GM19452 (cell line): ENCODE results near the gene CCNO.

Source experiments
- ATAC-seq: cut with Tn5 transposase; IDR thresholded peaks from one replicate; pipeline ENCODE4 v1.9.1; 2021; ENCODE audit not compliant: unreplicated experiment

Gene CCNO, protein sequence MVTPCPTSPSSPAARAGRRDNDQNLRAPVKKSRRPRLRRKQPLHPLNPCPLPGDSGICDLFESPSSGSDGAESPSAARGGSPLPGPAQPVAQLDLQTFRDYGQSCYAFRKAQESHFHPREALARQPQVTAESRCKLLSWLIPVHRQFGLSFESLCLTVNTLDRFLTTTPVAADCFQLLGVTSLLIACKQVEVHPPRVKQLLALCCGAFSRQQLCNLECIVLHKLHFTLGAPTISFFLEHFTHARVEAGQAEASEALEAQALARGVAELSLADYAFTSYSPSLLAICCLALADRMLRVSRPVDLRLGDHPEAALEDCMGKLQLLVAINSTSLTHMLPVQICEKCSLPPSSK

DNA sequence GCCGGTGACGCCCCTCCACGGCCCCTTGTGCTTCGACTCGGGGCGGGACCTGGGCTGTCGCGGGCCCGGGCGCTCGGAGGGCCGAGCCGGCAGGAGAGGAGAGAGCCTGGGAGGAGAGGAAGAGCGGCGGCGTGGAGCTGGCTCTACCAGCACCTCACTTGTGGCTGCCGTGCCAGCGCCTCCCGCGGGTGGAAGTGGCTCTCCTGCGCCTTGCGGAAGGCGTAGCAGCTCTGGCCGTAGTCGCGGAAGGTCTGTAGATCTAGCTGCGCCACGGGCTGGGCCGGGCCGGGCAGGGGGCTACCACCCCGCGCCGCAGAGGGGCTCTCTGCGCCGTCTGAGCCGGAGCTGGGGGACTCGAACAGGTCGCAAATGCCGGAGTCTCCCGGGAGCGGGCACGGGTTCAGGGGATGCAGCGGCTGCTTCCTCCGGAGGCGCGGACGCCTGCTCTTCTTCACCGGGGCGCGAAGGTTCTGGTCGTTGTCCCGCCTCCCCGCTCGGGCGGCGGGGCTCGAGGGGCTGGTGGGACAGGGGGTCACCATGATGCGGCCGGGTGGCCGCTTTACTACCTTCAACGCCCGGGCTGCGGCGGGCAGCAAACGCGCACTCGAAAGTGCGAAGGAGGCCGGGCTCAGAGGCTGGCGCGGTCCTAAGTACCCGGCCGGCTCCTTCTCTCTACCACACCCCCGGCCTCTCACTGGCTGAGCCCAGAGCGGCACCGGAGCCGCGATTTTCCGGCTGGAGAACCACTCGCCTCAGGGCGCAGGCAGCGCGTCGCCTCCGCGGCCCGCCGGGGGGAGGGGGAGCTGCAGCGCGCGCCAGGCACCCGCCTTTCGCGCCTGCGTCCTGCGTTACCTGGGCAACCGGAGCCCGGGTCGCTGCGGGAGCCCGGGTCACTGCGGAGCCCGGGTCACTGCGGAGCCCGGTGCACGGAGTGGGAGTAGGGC is at the start of gene CCNO:
TSS of gene CCNO (minus strand) at position 624 of the 944 bp plus-strand sequence. CDS start at position 539, 85 bp downstream.
- no peak for ATAC-seq

DNA sequence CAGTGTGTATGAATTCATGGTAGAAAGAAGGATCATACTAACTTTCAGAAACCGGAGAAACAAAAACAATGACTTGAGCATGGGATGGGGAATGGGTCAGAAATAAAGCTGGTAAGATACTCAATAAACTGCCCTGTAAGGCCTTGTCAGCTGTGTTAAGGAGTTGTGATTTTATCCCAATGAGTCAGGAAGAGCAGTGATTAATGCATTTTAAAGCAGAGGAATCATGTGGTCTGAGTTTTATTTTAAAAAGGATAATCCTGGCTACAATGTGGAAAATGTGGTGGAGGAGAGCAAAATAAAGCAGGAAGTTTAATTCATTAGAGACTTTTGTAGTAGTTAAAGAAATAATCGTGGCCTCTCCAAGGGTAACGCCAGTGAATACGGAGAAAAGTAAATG is 45.4 kb upstream of the CCNO start:
- no peak for ATAC-seq

DNA sequence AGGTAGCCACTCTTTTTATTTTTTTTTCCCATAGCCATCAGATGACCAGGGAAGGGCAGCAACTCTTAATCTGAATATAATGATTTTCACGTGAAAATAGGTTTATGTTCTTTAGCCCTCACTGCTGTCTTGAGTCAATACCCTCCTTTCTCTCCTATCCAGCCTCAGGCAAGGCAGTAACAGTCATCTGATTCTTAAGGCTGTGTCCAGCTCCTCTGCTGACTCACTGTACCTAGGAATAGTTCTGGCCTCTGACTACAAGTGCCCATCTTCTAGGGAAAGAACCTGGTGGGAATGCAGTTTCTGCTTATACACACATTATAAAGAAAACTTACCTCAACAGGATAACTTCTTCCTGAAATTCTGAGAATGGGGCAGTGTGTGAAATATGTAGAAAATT is 43.4 kb upstream of the CCNO start:
- no peak for ATAC-seq

DNA sequence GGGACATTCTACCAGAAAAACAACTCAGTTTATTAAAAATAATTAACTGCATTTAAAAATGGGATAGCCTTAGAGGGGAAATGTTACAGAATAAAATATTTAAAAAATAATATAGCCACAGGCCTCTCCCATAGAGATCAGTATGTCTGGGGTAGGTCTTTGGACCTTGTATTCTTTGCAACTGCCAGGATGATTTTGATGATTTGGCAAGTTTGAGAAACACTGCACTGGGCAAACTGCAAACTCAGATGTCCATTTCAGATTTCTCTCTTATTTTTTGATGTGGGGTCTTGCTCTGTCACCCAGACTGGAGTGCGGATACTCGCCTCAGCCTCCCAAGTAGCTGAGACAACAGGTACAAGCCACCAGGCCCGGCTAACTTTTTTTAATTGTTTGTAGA is 24.9 kb upstream of the CCNO start:
- no peak for ATAC-seq

DNA sequence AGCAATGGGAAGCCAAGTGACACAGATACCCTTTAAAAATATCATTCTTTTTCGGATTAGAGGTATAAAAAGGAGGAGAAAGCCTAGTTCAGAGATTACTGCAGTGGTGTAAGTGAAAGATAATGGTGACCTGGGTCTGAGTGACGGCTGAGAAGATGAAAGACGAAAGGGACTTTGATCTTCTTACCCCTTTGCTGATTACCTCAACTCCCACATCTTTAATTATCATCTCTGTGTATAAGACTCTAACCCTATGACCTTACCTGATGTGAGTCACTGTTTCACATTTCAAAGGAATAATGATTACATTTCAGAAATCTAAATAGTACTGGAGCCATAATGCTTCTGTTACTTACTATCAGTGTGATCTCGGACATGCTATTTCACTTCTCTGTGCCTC is 21.4 kb upstream of the CCNO start:
- ATAC-seq, result no peak

DNA sequence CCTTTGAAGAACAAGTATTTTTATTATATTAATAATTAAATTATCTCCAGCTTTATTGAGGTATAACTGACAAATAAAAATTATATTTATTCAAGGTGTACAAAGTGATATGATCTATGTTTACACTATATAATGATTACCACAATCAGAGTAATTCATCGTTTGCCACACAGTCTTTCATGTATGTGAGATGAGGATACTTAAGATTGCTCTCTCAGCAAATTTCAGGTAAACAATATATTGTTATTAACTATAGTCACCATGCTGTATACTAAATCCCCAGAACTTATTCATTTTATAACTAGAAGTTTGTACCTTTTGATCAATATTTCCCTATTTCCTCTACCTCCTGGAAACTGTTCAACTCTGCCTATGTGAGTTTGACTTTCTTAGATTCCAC is 16.7 kb upstream of the CCNO start:
- ATAC-seq, result no peak

DNA sequence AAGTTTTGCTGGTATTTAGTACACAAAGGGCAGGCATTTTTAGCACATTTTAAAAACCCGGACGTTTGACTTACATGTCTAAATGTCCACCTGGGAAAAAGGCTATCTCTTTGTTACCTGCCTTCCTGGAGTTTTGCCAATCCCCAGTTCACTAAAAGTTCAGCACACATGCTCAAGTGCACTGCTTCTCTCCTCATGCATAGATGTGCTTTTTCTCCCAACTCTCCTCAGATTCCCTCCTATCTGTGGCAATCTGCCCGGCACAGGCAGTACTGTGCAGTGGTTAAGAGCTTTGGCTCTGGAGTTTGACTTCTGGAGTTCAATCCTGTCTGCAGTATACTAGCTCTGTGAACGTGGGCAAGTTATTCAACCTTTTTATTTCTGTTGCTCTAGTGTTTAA is 8.3 kb upstream of the CCNO start:
- ATAC-seq, result no peak

DNA sequence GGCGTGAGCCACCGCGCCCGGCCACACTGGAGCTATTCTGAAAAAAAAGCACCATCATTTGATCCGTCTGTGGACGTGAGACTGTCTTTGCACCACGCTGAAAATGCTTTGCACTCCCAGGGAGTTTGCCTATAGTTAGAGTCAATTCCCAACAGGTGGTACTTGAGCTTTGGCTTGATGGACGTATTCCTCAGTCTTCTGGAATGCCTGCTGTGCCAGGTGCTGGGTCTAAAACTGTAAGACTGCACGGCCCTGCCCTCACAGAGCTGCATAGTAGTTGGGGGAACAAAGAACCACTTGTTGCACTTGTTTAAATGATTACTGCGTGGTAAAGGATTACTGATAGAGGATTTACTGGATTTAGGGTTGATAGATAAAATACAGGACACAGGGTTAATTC is 3.4 kb upstream of the CCNO start:
- ATAC-seq, result no peak

DNA sequence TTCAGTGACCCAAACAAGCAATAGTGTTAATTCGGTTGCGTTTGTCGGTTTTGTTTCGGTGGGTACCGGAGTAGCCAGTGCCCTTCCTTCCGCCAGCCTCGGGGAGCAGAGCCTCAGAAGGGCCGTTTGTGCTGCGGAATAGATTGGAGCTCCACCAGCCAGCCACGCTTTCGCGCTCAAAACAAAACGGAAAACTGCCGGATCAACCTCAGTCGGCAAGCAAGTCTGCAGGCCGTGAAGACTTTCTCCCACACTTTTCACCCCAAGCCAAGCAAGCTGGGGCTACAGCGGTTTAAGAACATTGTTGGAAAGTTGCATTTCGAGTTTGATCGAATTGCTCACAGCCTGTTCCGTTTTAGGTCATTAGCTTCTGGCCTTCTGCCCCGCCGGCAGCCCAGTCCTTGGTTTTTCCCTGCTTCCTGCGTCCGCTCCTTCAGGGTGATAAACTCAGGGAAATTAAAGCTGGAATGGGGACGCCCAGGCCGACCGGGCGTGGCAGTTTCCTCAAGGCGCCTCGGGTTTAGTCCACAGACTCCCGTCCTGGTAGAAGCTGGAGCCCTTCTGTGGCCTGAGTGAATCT is 803 bp upstream of the CCNO start:
- ATAC-seq, result no peak

DNA sequence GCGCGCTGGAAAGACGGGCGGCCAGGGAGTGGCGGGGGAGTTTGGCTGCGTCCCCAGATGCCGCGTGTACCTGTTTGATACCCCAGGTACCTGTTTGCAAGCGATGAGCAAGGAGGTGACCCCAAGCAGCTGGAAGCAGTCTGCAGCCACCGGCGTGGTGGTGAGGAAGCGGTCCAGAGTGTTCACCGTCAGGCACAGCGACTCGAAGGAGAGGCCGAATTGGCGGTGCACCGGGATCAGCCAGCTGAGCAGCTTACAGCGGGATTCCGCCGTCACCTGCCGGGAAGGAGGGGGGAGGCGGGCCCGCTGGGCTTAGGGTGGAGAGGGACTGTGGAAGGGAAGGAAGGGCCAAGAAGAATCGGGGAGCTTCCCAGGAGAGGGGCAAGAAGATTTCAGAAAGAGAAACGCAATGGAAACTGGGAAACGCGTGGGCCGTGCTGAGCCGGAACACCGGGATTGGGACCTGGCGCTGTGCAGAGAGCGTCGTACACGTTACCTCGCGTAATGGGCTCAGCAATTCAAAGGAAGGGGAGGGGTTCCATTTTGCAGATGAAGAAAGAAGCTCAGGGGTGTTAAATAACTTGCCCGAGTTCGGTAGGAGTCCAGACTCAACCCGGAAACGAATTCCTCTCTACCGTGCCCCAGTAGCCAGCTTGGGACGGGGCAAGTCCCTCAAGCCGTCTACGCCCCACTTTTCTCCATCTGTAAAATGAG is 980 bp downstream of the CCNO start:
- ATAC-seq, result no peak

DNA sequence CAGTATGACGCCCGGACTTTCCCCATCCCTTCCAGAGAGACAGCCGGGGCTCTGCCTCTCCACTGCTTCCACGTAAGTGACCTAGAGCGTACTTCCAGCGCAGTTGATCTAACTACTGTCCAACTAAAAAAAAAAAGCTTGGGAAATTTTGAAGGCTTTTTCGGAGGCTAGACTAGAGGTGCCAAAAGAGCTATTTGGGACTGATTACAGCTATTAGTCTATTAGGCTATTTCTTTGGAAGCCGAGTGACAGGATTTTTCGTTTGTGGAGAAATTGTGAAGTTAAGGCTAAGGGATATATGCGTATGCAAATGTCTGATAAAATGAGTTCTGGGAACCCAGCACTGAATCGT is 1.5 kb downstream of the CCNO start:
- ATAC-seq, result no peak

DNA sequence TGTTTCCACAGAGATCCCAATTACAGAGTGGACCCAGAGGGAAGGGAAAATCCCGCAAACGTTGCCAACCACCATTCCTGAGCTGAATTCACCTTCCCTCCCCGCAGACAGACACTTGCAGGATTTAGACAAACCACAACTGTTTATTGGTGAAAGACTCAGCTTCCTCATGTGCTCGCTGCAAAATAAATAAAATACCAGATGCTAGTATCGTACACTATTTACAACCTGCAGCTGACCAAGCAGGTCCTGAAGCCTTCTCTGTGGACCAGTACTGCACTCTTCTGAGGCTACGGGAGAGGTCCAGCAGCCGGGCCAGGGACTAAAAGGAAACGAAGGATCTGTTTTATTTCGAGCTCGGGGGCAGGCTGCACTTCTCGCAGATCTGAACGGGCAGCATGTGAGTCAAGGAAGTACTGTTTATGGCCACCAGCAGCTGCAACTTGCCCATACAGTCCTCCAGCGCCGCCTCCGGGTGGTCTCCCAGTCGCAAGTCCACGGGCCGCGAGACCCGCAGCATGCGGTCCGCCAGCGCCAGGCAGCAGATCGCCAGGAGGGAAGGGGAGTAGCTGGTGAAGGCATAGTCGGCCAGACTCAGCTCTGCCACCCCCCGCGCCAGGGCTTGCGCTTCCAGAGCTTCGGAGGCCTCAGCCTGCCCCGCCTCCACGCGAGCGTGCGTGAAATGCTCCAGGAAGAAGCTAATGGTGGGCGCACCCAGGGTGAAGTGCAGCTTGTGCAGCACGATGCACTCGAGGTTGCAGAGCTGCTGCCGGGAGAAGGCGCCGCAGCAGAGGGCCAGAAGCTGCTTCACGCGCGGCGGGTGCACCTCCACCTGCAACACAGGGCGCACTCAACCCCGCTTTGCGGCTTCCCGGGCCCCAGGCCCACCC is 2.1 kb downstream of the CCNO start:
- no peak for ATAC-seq

DNA sequence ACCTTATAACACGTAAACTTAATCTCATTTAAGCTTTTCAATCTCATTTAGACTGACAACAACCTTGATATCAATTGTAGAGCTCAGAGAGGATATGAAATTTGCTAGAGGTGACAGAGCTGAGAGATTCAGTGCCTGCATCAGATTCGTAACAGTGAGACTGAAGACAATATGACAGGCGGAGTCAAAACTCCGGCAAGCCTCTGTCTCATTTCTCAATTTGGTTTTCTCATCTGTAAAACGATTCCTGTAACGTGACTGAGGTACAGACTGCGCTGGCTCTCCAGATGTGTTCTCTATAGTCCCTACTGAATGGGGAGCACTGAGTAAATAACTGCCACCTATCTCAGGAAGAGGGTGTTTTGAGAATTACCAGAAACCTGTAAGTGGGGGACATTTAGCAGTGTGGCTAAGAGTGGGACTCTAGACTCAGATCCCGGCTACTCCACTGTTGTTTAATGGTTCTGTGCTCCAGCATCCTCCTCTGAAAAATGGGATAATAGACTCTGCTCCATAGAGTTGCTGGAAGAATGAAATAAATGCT is 3.2 kb downstream of the CCNO start:
- ATAC-seq, result no peak

DNA sequence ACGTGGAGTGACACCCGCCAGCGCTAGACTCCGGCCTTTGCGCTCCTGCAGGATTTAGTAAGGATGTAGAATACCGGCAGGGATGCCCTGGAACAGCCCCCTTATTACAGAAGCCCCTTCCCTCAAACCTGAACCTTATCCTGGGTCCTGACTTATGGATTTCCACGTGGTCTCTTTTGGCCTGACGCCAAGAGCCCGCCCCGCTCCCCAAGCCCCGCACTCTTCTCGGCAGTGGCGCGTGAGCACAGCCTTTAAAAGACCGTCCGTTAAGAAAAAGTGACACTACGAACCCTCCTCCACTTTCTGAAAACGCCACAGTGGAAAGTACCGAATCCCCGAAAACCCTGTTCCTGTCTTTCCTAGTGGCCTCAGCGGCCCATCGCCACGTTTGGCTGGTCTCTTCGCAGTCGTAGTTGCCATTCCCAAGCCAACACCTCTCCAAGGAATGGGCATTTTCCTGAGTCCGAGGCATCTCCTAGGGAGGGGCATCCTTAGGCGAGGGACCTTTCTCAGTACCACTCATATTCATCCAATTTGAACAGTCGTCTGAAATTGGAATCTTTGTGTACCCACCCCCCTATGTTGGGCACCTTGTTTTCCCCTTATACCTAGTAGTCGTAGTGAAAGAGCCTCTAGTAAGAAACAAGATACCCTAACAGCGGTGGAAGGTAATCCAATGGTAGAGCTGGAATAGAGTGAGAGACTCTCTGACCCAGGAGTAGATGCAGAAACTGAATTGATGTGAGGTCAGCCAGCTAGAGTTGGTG is 5.6 kb downstream of the CCNO start:
- ATAC-seq, result no peak

DNA sequence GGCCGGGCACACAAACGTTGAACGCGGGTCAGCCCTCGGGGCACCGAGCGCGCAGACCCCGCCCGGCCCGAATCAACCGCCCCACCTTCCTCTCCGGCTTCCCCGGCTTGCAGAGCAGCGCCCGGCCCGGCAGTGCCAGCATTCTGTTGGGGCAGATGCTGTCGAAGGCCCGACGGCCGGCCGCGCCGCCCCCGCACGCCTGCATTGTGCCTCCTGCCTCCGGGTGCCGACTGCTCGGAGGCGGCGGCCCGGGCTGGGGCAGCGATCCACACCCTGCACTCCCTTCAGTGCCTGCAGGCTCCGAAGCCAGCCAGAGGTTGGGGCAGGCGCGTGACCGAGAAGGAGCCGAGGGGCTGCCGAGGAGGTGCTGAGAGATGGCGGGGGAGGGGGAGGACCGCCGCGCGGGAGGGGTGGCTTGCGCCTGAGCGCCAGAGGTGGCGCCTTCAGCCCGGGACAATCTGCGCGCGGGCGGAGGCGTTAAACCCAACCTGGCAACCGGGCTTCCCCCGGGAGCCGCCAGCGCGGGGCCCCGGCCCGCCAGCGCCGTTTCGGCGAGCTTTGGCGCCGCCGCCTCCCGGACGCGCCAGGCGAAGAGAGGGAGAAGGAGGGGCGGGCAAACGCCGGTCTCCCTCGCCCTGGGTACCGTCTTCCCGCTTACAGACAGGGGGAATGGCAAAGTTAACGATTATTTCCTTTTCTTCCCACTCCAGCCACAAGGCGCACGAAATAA is 6.3 kb downstream of the CCNO start, which contains the start of gene MCIDAS:
TSS of gene MCIDAS (minus strand) at position 382 of the 730 bp plus-strand sequence. CDS start at position 205, 177 bp downstream.
- peak; percentile 27 for ATAC-seq

DNA sequence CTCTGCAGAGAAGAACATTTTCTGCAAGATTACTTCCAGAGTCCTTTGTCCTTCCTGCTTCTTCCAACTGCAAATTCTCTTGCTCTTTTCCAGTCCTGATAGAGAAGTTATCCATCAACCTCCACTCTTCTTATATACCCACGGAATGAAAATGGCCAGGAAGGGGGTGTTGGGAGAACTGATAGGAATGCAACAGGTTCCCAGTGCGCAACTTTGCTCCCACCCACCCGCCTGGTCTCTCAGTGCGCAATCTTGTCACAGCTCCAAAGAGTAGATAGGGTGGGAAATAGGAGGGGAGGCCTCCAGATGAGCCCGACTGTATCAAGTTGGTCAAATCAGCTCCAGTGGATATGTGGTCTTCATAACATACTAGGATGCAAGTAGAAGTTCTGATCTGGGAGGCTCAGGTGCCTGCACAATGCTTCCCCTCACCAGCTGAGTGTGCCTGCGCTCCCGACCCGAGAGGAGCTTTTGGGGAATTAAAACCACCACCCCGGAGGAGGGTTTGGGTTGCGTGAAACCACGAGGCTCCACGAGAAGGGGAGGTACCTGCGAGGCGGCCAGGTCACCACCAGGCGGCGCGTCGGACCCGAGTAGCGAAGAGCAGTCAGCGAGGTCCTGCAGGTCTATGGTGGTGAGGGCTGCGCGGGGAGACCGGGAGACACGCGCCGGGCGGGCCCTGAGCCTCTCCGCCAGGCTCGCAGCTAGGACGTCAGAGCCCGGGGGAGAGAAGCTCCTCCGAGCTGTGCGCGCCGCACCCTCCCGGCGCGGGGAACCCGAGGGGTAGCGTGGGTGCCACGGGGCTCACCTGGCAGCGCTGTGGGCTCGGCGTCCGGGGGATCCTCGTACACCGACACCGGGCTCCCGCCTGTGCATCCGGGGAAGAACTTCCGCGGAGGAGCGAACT is 7.1 kb downstream of the CCNO start:
- ATAC-seq, result peak; percentile 67

DNA sequence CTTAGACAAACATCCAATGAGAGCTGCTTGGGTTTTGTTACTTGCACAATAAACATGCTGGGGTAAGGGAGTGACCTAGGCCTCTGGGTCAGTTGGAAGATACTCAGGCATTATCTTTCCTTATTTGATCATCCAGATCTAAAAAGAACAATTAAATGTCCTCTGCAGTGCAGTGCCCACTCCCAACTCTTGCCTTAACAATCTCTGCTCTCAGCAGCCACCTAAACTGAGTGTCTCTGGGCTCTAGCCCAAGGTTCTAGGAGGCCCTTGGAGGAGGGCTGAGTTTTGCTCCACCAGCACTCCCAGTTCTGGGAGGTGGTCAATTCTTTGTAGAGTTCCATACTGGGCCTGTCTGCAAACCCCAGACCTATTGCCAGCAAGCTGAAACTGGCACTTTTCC is 8.1 kb downstream of the CCNO start:
- ATAC-seq, result no peak
